Tongue (tissue), 2 donors: ENCODE data around the gene PCDHA3. TPM values are rescaled to one million over a fixed set of nuclear protein-coding genes. Genes with fewer than 3 reads are reported as not detected.
A peak's percentile ranks its signal among the peaks of the same experiment; 100 is the strongest.
"Not testable (repeated sequence)": the region's sequence is repeated elsewhere in the genome, so short reads cannot be mapped to it uniquely, and the experiment has no call there.

Source experiments
- DNase-seq: peaks from one replicate; pipeline ENCODE4 v3.0.0-alpha.2; 2015
- total RNA-seq: library from RNA; depleted of rRNA; stranded (reverse); fragments of >200 nt; gene quantifications from one replicate; pipeline ENCODE4 v1.2.3, GENCODE V29; 2014

PCDHA3 gene
- total RNA-seq = 0.10 TPM

DNA sequence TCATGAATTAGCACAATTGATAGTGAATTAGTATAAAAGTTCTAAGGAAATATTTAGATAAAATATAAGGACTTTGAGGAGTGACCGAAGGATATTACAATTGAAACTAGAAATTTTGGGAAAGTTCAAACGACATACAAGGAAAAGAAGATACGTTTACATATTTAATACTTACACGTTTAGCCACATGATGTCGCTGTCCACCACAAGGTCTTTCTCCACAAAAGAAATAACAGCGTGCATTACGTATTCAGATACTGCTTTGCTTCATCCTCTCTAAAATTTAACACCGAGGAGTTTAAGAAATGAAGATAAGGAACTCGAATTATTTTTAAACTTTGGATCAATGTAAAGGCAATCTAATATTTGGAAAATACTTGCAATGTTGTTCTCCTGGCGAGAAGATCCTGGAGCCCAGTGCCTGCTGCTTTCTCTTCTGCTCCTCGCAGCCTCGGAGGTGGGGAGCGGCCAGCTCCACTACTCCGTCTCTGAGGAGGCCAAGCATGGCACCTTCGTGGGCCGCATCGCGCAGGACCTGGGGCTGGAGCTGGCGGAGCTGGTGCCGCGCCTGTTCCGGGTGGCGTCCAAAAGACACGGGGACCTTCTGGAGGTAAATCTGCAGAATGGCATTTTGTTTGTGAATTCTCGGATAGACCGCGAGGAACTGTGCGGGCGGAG lies at the start of gene PCDHA3:
Gene PCDHA3, plus strand, starts transcription at position 242 of the 678 bp plus-strand sequence.
- peak; percentile 18 for DNase-seq

DNA sequence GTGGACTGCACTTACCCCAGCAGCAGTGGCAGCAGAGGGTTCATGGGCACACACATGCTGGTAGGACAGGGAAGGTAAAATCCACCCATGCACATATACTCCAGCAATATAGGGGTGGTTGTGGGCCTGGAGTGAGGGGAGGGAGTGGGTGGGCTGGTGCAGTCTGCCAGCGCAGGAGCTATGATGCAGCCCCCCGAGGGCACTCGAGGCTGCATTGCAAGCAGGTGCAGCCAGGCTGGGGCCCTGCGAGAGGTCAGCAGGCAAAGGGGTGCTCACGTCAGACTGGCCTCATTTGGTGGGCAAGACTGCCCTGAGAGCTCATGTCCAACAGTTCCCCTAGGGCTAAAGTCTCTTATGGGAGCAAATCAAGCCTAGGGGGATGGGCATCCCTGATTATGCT lies 47.3 kb upstream of the PCDHA3 start:
- DNase-seq = no peak

DNA sequence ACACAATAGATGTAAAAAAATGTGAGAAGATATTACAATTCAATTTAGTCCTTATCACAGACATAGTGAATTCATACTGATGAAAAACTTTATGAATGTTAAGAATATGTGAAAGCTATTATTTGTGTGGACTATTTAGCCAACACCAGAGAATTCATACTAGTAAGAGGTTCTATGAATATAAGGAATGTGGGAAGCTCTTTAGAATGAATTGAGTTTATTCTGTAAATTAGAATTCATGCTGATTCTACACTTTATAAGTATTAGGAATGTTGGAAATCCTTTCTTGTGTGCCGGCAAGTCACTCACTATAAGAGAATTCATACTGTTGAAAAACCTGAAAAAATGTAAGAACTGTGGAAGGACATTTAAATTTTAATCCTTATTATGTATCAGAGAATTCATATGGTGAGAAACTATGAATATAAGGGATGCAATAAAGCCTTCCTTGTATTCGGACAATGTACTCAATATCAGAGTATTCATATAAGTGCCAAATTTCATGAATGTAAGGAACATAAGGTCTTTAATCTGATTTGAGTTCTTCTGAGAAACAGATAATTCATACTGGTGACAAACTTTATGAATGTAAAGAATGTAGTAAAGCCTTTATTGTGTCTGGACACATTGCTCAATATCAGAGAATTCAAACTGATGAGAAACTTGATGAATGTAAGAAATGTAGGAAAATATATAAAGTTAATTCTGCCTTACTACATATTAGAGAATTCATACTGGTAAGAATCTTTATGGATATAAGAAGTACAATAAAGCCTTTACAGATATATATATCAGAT lies 36.5 kb upstream of the PCDHA3 start:
- no peak for DNase-seq

DNA sequence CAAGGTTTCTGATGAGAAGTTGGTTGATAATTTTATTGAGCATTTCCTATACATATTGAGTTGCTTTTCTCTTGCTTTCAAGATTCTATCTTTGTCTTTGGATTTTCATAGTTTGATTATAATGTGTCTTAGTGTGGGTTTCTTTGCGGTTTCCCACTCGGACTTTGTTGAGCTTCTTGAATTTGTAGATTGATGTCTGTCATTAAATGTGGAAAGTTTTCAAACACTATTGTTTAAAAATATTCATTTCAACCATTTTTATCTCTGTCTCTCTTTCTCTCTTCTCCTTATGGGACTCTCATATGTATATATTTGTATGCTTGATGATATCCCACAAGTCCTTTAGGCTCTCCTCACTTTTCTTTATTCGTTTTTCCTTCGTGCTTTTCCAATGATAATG lies 33.4 kb upstream of the PCDHA3 start:
- DNase-seq = no peak

DNA sequence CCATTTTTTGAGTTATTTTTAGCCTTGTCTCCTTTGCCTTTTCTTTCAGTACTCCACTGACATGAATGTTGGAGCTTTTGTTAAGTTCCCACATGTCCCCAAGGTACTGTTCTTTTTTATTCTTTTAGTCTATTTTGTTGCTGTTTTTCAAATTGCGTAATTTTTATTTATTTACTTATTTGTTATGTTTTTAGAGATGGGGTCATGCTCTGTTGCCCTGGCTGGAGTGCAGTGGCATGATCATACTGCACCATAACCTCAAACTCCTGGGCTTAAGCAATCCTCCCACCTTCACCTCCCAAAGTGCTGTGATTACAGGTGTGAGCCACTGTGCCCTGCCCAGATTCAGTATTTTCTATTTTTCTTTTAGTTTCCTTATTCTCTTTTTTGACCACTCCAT lies 20.3 kb upstream of the PCDHA3 start:
- DNase-seq = no peak

DNA sequence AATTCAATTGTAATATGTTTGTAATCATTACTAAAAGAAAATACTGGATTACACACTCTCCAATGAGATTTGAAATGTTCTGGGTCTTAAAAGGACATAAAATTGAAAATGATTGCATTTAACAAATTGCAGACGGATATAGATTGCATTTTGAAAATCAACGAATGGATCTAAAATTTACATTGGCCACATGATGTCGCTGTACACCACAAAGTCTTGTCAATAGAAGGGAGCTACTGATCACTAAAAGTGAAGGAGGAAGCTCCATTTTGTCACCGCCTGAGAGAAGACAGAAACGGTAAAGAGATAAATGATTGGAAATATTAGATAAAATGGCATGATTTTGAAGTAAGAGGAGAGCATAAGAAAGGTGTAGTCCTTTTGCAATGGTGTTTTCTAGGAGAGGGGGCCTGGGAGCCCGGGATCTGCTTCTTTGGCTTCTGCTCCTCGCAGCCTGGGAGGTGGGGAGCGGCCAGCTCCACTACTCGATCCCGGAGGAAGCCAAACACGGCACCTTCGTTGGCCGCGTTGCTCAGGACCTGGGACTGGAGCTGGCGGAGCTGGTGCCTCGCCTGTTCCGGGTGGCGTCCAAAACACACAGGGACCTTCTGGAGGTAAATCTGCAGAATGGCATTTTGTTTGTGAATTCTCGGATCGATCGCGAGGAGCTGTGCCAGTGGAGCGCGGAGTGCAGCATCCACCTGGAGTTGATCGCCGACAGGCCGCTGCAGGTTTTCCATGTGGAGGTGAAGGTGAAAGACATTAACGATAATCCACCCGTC lies 14.8 kb upstream of the PCDHA3 start, which contains the start of gene PCDHA1:
Gene PCDHA1, plus strand, starts transcription at position 236 of the 782 bp plus-strand sequence.
- no peak for DNase-seq

DNA sequence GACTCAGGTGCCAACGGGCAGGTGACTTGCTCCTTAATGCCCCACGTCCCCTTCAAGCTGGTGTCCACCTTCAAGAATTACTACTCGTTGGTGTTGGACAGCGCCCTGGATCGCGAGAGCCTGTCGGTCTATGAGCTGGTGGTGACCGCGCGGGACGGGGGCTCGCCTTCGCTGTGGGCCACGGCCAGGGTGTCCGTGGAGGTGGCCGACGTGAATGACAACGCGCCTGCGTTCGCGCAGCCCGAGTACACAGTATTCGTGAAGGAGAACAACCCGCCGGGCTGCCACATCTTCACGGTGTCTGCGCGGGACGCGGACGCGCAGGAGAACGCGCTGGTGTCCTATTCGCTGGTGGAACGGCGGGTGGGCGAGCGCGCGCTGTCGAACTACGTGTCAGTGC lies 13.4 kb upstream of the PCDHA3 start:
- DNase-seq = not testable (repeated sequence)

DNA sequence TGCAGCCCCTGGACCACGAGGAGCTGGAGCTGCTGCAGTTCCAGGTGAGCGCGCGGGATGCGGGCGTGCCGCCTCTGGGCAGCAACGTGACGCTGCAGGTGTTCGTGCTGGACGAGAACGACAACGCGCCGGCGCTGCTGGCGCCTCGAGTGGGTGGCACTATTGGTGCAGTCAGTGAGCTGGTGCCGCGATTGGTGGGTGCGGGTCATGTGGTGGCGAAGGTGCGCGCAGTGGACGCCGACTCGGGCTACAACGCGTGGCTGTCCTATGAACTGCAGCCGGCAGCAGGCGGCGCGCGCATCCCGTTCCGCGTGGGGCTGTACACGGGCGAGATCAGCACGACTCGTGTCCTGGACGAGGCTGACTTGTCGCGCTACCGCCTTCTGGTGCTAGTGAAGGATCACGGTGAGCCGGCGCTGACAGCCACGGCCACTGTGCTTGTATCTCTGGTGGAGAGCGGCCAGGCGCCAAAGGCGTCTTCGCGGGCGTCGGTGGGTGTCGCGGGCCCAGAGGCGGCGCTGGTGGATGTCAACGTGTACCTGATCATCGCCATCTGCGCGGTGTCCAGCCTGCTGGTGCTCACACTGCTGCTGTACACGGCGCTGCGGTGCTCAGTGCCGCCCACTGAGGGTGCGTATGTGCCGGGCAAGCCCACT lies 12.9 kb upstream of the PCDHA3 start:
- not testable (repeated sequence) for DNase-seq

DNA sequence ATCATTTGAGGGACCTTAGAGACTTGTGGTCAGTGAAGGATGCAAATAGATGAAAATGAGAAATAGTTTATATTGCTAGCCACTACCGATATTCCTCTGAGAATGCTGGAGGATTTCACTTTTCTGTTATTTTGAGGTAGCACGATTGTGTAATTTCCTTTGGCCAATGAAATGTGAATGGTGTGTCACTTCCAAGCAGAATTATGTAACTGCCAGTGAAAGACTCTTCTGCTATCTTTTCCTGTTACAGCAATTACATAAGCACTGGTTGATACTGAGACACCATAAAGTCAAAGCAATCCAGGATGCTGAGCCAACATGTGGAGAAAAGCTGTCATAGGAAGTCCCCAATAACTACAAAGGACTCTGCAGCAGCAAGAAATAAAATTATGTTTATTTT lies 9.8 kb upstream of the PCDHA3 start:
- no peak for DNase-seq

DNA sequence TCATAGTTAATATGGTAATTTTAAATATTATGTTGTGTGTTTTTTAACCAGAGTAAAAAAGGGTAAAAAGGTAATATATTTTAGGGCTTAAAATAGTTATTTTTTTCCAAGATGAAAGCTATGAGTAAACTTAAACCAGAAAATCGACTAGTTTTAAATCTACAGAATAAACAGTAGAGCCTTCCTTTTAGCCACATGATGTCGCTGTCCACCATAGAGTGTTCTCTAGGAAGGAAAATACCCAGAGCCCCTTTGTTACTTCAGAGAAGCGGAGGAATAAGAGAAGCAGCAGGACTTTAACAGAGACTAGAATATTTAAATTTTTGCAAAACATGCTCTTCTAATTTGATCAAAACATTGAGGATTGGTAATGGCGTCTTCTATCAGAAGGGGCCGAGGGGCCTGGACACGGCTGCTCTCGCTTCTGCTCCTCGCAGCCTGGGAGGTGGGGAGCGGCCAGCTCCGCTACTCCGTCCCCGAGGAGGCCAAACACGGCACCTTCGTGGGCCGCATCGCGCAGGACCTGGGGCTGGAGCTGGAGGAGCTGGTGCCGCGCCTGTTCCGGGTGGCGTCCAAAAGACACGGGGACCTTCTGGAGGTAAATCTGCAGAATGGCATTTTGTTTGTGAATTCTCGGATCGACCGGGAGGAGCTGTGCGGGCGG lies 6.1 kb upstream of the PCDHA3 start, which contains the start of gene PCDHA2:
Gene PCDHA2, plus strand, starts transcription at position 258 of the 664 bp plus-strand sequence.
- DNase-seq = peak; percentile 1

DNA sequence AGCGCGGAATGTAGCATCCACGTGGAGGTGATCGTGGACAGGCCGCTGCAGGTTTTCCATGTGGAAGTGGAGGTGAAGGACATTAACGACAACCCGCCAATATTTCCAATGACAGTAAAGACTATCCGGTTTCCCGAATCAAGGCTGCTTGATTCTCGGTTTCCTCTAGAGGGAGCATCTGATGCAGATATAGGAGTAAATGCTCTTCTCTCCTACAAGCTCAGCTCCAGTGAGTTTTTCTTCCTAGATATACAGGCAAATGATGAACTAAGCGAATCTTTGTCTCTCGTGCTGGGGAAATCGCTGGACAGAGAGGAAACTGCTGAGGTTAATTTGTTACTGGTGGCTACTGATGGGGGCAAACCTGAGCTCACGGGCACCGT lies 5.6 kb upstream of the PCDHA3 start:
- DNase-seq = no peak

DNA sequence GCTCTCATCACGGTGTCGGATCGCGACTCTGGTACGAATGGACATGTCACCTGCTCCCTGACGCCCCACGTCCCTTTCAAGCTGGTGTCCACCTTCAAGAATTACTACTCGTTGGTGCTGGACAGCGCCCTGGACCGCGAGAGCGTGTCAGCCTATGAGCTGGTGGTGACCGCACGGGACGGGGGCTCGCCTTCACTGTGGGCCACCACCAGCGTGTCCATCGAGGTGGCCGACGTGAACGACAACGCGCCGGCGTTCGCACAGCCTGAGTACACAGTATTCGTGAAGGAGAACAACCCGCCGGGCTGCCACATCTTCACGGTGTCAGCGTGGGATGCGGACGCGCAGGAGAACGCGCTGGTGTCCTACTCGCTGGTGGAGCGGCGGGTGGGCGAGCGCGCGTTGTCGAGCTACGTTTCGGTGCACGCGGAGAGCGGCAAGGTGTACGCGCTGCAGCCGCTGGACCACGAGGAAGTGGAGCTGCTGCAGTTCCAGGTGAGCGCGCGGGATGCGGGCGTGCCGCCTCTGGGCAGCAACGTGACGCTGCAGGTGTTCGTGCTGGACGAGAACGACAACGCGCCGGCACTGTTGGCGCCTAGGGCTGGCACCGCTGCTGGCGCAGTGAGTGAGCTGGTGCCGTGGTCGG lies 4.7 kb upstream of the PCDHA3 start:
- DNase-seq = not testable (repeated sequence)

DNA sequence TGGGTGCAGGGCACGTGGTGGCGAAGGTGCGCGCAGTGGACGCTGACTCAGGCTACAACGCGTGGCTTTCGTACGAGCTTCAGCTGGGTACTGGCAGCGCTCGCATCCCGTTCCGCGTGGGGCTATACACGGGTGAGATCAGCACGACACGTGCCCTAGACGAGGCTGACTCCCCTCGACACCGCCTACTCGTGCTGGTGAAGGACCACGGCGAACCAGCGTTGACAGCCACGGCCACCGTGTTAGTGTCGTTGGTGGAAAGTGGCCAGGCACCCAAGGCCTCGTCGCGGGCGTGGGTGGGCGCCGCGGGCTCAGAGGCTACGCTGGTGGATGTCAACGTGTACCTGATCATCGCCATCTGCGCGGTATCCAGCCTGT lies 4.2 kb upstream of the PCDHA3 start:
- no peak for DNase-seq

DNA sequence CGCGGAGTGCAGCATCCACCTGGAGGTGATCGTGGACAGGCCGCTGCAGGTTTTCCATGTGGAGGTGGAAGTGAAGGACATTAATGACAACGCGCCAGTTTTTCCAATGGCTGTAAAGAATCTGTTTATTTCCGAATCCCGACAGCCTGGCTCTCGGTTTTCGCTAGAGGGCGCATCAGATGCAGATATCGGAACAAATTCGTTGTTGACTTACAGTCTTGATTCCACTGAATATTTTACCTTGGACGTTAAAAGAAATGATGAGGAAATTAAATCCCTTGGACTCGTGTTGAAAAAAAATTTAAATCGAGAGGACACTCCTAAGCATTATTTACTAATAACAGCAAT lies 611 bp downstream of the PCDHA3 start:
- no peak for DNase-seq

DNA sequence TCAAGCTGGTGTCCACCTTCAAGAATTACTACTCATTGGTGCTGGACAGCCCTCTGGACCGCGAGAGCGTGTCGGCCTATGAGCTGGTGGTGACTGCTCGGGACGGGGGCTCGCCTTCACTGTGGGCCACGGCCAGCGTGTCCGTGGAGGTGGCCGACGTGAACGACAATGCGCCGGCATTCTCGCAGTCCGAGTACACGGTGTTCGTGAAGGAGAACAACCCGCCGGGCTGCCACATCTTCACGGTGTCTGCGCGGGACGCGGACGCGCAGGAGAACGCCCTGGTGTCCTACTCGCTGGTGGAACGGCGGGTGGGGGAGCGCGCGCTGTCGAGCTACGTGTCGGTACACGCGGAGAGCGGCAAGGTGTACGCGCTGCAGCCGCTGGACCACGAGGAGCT lies 1.5 kb downstream of the PCDHA3 start:
- not testable (repeated sequence) for DNase-seq

DNA sequence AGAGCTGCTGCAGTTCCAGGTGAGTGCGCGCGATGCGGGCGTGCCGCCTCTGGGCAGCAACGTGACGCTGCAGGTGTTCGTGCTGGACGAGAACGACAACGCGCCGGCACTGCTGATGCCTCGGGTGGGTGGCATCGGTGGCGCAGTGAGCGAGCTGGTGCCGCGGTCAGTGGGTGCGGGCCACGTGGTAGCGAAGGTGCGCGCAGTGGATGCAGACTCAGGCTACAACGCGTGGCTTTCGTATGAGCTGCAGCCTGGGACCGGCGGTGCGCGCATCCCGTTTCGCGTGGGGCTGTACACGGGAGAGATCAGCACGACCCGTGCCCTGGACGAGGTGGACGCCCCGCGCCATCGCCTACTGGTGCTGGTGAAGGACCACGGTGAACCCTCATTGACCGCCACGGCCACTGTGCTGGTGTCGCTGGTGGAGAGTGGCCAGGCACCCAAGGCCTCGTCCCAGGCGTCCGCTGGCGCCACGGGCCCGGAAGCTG lies 2.0 kb downstream of the PCDHA3 start:
- DNase-seq = no peak

DNA sequence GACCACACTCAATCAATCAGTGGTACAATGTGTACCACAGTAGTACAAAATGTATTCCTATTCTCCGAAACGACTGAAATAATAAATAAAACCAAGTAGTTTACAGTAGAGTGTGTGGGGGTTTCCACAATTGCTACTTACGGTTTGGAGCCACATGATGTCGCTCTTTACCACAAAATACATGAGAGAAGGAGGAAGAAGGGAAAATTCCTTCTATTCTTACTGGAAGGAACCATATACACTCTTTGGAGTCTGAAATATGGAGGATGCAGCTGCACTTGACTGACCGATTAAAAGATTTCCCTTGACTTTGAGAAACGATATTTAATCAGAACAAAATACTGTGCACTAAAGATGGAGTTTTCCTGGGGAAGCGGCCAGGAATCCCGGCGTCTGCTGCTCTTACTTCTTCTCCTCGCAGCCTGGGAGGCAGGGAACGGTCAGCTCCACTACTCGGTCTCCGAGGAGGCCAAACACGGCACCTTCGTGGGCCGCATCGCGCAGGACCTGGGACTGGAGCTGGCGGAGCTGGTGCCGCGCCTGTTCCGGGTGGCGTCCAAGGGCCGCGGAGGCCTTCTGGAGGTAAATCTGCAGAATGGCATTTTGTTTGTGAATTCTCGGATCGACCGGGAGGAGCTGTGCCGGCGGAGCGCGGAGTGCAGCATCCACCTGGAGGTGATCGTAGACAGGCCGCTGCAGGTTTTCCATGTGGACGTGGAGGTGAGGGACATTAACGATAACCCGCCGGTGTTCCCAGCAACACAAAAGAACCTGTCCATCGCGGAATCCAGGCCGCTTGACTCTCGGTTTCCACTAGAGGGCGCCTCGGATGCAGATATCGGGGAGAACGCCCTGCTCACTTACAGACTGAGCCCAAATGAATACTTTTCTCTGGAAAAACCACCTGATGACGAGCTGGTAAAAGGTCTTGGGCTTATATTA lies 6.2 kb downstream of the PCDHA3 start, which contains the start of gene PCDHA4:
Gene PCDHA4, plus strand, starts transcription at position 235 of the 942 bp plus-strand sequence.
- peak; percentile 20 for DNase-seq

DNA sequence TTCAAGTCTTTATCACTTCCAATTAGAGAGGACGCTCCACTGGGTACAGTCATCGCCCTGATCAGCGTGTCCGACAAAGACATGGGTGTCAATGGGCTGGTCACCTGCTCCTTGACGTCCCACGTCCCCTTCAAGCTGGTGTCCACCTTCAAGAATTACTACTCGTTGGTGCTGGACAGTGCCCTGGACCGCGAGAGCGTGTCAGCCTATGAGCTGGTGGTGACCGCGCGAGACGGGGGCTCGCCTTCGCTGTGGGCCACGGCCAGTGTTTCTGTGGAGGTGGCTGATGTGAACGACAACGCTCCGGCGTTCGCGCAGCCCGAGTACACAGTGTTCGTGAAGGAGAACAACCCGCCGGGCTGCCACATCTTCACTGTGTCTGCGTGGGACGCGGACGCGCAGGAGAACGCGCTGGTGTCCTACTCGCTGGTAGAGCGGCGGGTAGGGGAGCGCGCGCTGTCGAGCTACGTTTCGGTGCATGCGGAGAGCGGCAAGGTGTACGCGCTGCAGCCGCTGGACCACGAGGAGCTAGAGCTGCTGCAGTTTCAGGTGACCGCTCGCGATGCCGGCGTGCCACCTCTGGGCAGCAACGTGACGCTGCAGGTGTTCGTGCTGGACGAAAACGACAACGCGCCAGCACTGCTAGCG lies 7.5 kb downstream of the PCDHA3 start:
- not testable (repeated sequence) for DNase-seq

DNA sequence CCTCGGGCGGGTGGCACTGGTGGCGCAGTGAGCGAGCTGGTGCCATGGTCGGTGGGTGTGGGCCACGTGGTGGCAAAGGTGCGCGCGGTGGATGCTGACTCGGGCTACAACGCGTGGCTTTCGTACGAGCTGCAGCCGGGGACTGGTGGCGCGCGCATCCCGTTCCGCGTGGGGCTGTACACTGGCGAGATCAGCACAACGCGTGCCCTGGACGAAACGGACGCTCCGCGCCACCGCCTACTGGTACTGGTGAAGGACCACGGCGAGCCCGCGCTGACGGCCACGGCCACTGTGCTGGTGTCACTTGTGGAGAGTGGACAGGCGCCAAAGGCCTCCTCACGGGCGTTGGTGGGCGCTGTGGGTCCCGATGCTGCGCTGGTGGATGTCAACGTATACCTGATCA lies 8.0 kb downstream of the PCDHA3 start:
- no peak for DNase-seq
